Measurements from ENCODE around the gene ALOX5. TPM values are rescaled to one million over a fixed set of nuclear protein-coding genes. Genes with fewer than 3 reads are reported as not detected.

ALOX5 gene
- total RNA-seq, 4 donors from 2014 or later = 13.7 to 46.4 (median 17.9) TPM

GRCh38 chr10:45418417-45418848, 44.4 kb downstream of the ALOX5 start:
- ATAC-seq = no peak
- Histone ChIP-seq H3K9me3 (no peaks in the 10 kb centered on the region), H3K27ac (peak overlapping the region in 3 of 4 donors; percentile 87 to 91 (median 89))

GRCh38 chr10:45418849-45419675, 45.0 kb downstream of the ALOX5 start:
- TF ChIP-seq EP300 (IDR thresholded peaks at IDR 0.05) (no peak), POLR2A (IDR thresholded peaks at IDR 0.05) (peak; percentile 32 to 54), CTCF (IDR thresholded peaks at IDR 0.05) (peak in 1 of 4 experiments; percentile 25), POLR2AphosphoS5 (IDR thresholded peaks at IDR 0.05) (peak; percentile 39)
- peak; percentile 75 for ATAC-seq
- Histone ChIP-seq H3K27ac (peak overlapping the region; percentile 3 to 91 (median 88)), H3K9me3 (no peaks in the 10 kb centered on the region), H3K4me3 (peak overlapping the region; percentile 27 to 65), H3K27me3 (no peaks in the 10 kb centered on the region), H3K4me1 (peaks cover 0 to 42% (median 26%) of the 10 kb centered on the region in 3 donors), H3K36me3 (no peaks in the 10 kb centered on the region)
- WGBS, 2 donors (ENCODE audit: low coverage in 1 of 2) = 0% methylated on average over 1 to 4 of the region's 60 CpGs

More at GRCh38 chr10:45418417-45418848, 44.4 kb downstream of the ALOX5 start:
- TF ChIP-seq EP300 (IDR thresholded peaks at IDR 0.05) = no peak
- TF ChIP-seq POLR2A (IDR thresholded peaks at IDR 0.05) = no peak
- no peak for TF ChIP-seq CTCF (IDR thresholded peaks at IDR 0.05)
- TF ChIP-seq POLR2AphosphoS5 (IDR thresholded peaks at IDR 0.05) = no peak
- H3K27me3 ChIP-seq = no peaks in the 10 kb centered on the region
- no peaks in the 10 kb centered on the region for H3K36me3 ChIP-seq
- H3K4me3 ChIP-seq = peak overlapping the region in 1 of 2 donors; percentile 65
- 37% methylated on average over 8 of the region's 15 CpGs; no CpG with 5 or more reads in 1 of the 2 donors for WGBS, 2 donors (ENCODE audit: low coverage in 1 of 2)
- peaks cover 0 to 42% (median 26%) of the 10 kb centered on the region in 3 donors for H3K4me1 ChIP-seq

- peak overlapping the region; percentile 3 to 91 (median 88) for H3K27ac ChIP-seq
- ATAC-seq = peak; percentile 13
- H3K36me3 ChIP-seq = no peaks in the 10 kb centered on the region
- WGBS, 2 donors (ENCODE audit: low coverage in 1 of 2) = 18 to 20% methylated on average over 8 to 9 of the region's 12 CpGs
- H3K9me3 ChIP-seq = no peaks in the 10 kb centered on the region
- TF ChIP-seq CTCF (IDR thresholded peaks at IDR 0.05) = no peak
- TF ChIP-seq POLR2A (IDR thresholded peaks at IDR 0.05) = no peak
- TF ChIP-seq EP300 (IDR thresholded peaks at IDR 0.05) = no peak
- no peak for TF ChIP-seq POLR2AphosphoS5 (IDR thresholded peaks at IDR 0.05)
- H3K4me3 ChIP-seq = peak overlapping the region; percentile 27 to 65
- no peaks in the 10 kb centered on the region for H3K27me3 ChIP-seq
- peaks cover 0 to 42% (median 26%) of the 10 kb centered on the region in 3 donors for H3K4me1 ChIP-seq
These were observed 45.6 kb downstream of the ALOX5 start for GRCh38 chr10:45419676-45420025.

GRCh38 chr10:45420453-45421192, 46.6 kb downstream of the ALOX5 start:
- no peak for TF ChIP-seq POLR2A (IDR thresholded peaks at IDR 0.05)
- TF ChIP-seq EP300 (IDR thresholded peaks at IDR 0.05) = no peak
- TF ChIP-seq POLR2AphosphoS5 (IDR thresholded peaks at IDR 0.05) = peak; percentile 87
- no peak for TF ChIP-seq CTCF (IDR thresholded peaks at IDR 0.05)
- Histone ChIP-seq H3K36me3 (no peaks in the 10 kb centered on the region), H3K9me3 (no peaks in the 10 kb centered on the region), H3K27me3 (no peaks in the 10 kb centered on the region), H3K27ac (peak overlapping the region in 3 of 4 donors; percentile 87 to 91 (median 89)), H3K4me1 (peaks cover 0 to 45% (median 26%) of the 10 kb centered on the region in 3 donors), H3K4me3 (peak overlapping the region in 1 of 2 donors; percentile 6)
- WGBS, 2 donors (ENCODE audit: low coverage in 1 of 2) = 13 to 41% methylated on average over 6 to 8 of the region's 16 CpGs
- peak; percentile 60 for ATAC-seq
